CD4-positive, alpha-beta T cell treated with Interferon alpha-2 for 1 hour (primary cell): ENCODE results near the gene KCNE5.
"Not testable (repeated sequence)": the region's sequence is repeated elsewhere in the genome, so short reads cannot be mapped to it uniquely, and the experiment has no call there.

Source experiments
- DNase-seq, 2 donors: peaks; one replicate each; pipeline ENCODE4 v3.0.0-alpha.2; 2020 to 2022

Gene KCNE5

GRCh38 chrX:109624641-109625616 is at the start of gene KCNE5:
Gene KCNE5, minus strand, starts transcription at chrX:109625172. Its CDS starts 152 bp downstream, at chrX:109625020.
- no peak for DNase-seq

GRCh38 chrX:109672239-109672638 is 47.3 kb upstream of the KCNE5 start:
- no peak for DNase-seq

- DNase-seq: not testable (repeated sequence)
Observed at GRCh38 chrX:109671170-109671569, 46.2 kb upstream of the KCNE5 start.

GRCh38 chrX:109667986-109668385 is 43.0 kb upstream of the KCNE5 start:
- no peak for DNase-seq

- no peak for DNase-seq
Observed at GRCh38 chrX:109660435-109661143, 35.6 kb upstream of the KCNE5 start.

GRCh38 chrX:109658391-109658790 is 33.4 kb upstream of the KCNE5 start:
- DNase-seq: no peak

GRCh38 chrX:109657364-109657763 is 32.4 kb upstream of the KCNE5 start:
- not testable (repeated sequence) for DNase-seq

- no peak for DNase-seq
Observed at GRCh38 chrX:109656774-109657173, 31.8 kb upstream of the KCNE5 start.

GRCh38 chrX:109655502-109656201 is 30.7 kb upstream of the KCNE5 start:
- no peak for DNase-seq

- no peak for DNase-seq
Observed at GRCh38 chrX:109654516-109655109, 29.6 kb upstream of the KCNE5 start.

- DNase-seq: not testable (repeated sequence)
Observed at GRCh38 chrX:109644671-109645070, 19.7 kb upstream of the KCNE5 start.

GRCh38 chrX:109643687-109644086 is 18.7 kb upstream of the KCNE5 start:
- DNase-seq: no peak

- no peak for DNase-seq
Observed at GRCh38 chrX:109638158-109638557, 13.2 kb upstream of the KCNE5 start.

- DNase-seq: not testable (repeated sequence)
Observed at GRCh38 chrX:109637477-109637876, 12.5 kb upstream of the KCNE5 start.

GRCh38 chrX:109635146-109635545 is 10.2 kb upstream of the KCNE5 start:
- peak in 1 of 2 donors; percentile 17 for DNase-seq

- DNase-seq: no peak
Observed at GRCh38 chrX:109632906-109633504, 8.0 kb upstream of the KCNE5 start.

- no peak for DNase-seq
Observed at GRCh38 chrX:109629310-109629709, 4.3 kb upstream of the KCNE5 start.

GRCh38 chrX:109626637-109627036 is 1.7 kb upstream of the KCNE5 start:
- DNase-seq: no peak

GRCh38 chrX:109623997-109624396 is 975 bp downstream of the KCNE5 start:
- no peak for DNase-seq

- DNase-seq: no peak
Observed at GRCh38 chrX:109622270-109622669, 2.7 kb downstream of the KCNE5 start.

- DNase-seq: no peak
Observed at GRCh38 chrX:109619771-109620170, 5.2 kb downstream of the KCNE5 start.

- DNase-seq: no peak
Observed at GRCh38 chrX:109614951-109615350, 10.0 kb downstream of the KCNE5 start.
